SK-N-SH treated with all-trans-retinoic acid at 6 μM for 48 hours (cell line): ENCODE results near the gene COBL.

Experiments
- CSDC2 ChIP-seq: fragments of 250-450 bp; sonication (Bioruptor Pico); IDR thresholded peaks from 2 replicates; pipeline ENCODE4 v1.5.0; 2020; ENCODE audit warnings: mild to moderate bottlenecking, moderate library complexity
- GLIS3 ChIP-seq: fragments of 250-450 bp; sonication (Bioruptor Pico); IDR thresholded peaks from 2 replicates; pipeline ENCODE4 v1.5.0; 2020; ENCODE audit warnings: mild to moderate bottlenecking, moderate library complexity
- SNAI2 ChIP-seq: fragments of 250-450 bp; sonication (Bioruptor Pico); IDR thresholded peaks from 2 replicates; pipeline ENCODE4 v1.5.0; 2020; ENCODE audit warnings: mild to moderate bottlenecking, moderate library complexity
- ZFP30 ChIP-seq: fragments of 450-650 bp; formaldehyde crosslinking; IDR thresholded peaks from 2 replicates; pipeline ENCODE4 v1.5.0; 2022; ENCODE audit warnings: mild to moderate bottlenecking, moderate library complexity
- ZNF70 ChIP-seq: fragments of 450-650 bp; formaldehyde crosslinking; IDR thresholded peaks from 2 replicates; pipeline ENCODE4 v1.5.0; 2020; ENCODE audit warnings: mild to moderate bottlenecking, moderate library complexity
- ZNF8 ChIP-seq: fragments of 450-650 bp; formaldehyde crosslinking; IDR thresholded peaks from 2 replicates; pipeline ENCODE4 v1.5.0; 2020; ENCODE audit warnings: mild to moderate bottlenecking, moderate library complexity
- TF ChIP-seq, protein P1 (sequence below): fragments of 250-450 bp; sonication (Bioruptor Pico); IDR thresholded peaks from 2 replicates; pipeline ENCODE4 v1.8.0; 2020; ENCODE audit warnings: mild to moderate bottlenecking, moderate library complexity, borderline replicate concordance
- TF ChIP-seq, protein P2 (sequence below): fragments of 250-450 bp; sonication (Bioruptor Pico); IDR thresholded peaks from 2 replicates; pipeline ENCODE4 v1.5.0; 2020; ENCODE audit warnings: mild to moderate bottlenecking, moderate library complexity

DNA sequence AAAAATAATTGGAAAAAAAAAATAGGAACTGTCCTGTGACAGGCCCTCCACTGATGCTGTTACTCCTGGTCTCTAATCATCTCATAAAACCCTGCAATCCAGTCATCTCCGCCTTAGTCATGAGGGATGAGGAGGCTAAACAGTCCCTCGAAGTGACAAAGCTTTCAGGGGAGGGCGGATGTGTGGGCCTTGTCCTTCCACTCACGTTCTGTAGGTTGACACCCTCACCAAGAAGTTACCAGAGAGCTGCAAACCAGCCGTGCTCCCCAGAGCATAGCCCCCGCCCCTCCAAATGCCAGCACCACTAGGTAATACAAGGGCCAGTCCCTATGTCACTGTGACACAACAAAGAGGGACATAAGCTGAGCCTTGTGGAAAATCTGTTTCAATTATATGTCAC, 11.9 kb downstream of the COBL start:
- TF ChIP-seq SNAI2 (CRISPR knock-in tag) (no peak), ZFP30 (CRISPR knock-in tag) (no peak), ZNF70 (no peak), CSDC2 (no peak), GLIS3 (CRISPR knock-in tag) (no peak), ZNF8 (CRISPR knock-in tag) (no peak)
- TF ChIP-seq, protein P1, sequence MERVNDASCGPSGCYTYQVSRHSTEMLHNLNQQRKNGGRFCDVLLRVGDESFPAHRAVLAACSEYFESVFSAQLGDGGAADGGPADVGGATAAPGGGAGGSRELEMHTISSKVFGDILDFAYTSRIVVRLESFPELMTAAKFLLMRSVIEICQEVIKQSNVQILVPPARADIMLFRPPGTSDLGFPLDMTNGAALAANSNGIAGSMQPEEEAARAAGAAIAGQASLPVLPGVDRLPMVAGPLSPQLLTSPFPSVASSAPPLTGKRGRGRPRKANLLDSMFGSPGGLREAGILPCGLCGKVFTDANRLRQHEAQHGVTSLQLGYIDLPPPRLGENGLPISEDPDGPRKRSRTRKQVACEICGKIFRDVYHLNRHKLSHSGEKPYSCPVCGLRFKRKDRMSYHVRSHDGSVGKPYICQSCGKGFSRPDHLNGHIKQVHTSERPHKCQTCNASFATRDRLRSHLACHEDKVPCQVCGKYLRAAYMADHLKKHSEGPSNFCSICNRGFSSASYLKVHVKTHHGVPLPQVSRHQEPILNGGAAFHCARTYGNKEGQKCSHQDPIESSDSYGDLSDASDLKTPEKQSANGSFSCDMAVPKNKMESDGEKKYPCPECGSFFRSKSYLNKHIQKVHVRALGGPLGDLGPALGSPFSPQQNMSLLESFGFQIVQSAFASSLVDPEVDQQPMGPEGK (CRISPR knock-in tag): no peak
- TF ChIP-seq, protein P2, sequence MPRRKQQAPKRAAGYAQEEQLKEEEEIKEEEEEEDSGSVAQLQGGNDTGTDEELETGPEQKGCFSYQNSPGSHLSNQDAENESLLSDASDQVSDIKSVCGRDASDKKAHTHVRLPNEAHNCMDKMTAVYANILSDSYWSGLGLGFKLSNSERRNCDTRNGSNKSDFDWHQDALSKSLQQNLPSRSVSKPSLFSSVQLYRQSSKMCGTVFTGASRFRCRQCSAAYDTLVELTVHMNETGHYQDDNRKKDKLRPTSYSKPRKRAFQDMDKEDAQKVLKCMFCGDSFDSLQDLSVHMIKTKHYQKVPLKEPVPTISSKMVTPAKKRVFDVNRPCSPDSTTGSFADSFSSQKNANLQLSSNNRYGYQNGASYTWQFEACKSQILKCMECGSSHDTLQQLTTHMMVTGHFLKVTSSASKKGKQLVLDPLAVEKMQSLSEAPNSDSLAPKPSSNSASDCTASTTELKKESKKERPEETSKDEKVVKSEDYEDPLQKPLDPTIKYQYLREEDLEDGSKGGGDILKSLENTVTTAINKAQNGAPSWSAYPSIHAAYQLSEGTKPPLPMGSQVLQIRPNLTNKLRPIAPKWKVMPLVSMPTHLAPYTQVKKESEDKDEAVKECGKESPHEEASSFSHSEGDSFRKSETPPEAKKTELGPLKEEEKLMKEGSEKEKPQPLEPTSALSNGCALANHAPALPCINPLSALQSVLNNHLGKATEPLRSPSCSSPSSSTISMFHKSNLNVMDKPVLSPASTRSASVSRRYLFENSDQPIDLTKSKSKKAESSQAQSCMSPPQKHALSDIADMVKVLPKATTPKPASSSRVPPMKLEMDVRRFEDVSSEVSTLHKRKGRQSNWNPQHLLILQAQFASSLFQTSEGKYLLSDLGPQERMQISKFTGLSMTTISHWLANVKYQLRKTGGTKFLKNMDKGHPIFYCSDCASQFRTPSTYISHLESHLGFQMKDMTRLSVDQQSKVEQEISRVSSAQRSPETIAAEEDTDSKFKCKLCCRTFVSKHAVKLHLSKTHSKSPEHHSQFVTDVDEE (CRISPR knock-in tag): no peak
